Gastrocnemius medialis (tissue), 4 donors: Measurements from ENCODE around the gene RAN. TPM values are rescaled to one million over a fixed set of nuclear protein-coding genes. Genes with fewer than 3 reads are reported as not detected.

Experiments
- ATAC-seq, 2 donors: fragments of 150-250 bp; one replicate each; pipeline ENCODE4 v1.9.1; 2016
- DNase-seq, 2 donors: peaks; one replicate each; pipeline ENCODE4 v3.0.0-alpha.2; 2019
- H3K27ac ChIP-seq, 4 donors: fragments of 200-600 bp; sonication (generic); 1 replicate in 1 of 4; 2 replicates in 3 of 4; pipeline ENCODE4 v1.5.1; 2016 to 2018; ENCODE audit warnings: mild to moderate bottlenecking in 2 of 4, moderate library complexity in 1 of 4
- H3K27me3 ChIP-seq, 3 donors: fragments of 200-600 bp; sonication (generic) in 2 of 3; 1 replicate in 1 of 3; 2 replicates in 2 of 3; pipeline versions ENCODE4 v1.5.1 to v1.6.0; 2016 to 2019; ENCODE audit warnings: mild to moderate bottlenecking in 1 of 3, moderate library complexity in 1 of 3
- H3K36me3 ChIP-seq, 2 donors: fragments of 200-600 bp; sonication (generic) in 1 of 2; one replicate each; pipeline ENCODE4 v1.5.1; 2017 to 2018
- H3K4me1 ChIP-seq, 2 donors: fragments of 200-600 bp; sonication (generic) in 1 of 2; one replicate each; pipeline ENCODE4 v1.5.1; 2016 to 2017; ENCODE audit warnings: mild to moderate bottlenecking in 2 of 2
- H3K4me3 ChIP-seq, 4 donors: fragments of 200-600 bp; sonication (generic) in 3 of 4; 1 replicate in 1 of 4; 2 replicates in 3 of 4; pipeline ENCODE4 v1.5.1; 2016 to 2019; ENCODE audit warnings: mild to moderate bottlenecking in 2 of 4
- H3K9me3 ChIP-seq, 3 donors: fragments of 200-600 bp; sonication (generic) in 2 of 3; 1 replicate in 1 of 3; 2 replicates in 2 of 3; pipeline ENCODE4 v1.5.1; 2016 to 2019
- CTCF ChIP-seq, 5 experiments: fragments of 450-650 bp in 3 of 5; fragments of 200-600 bp in 2 of 5; sonication (generic) in 2 of 5; IDR thresholded peaks in 4 of 5; conservative IDR thresholded peaks in 1 of 5; 1 replicate in 4 of 5; 2 replicates in 1 of 5; pipeline ENCODE4 v1.5.1; 2016 to 2019; ENCODE audit warnings: antibody characterized with exemption in 5 of 5, mild to moderate bottlenecking in 3 of 5, moderate library complexity in 3 of 5
- POLR2A ChIP-seq, 2 donors: fragments of 450-650 bp; IDR thresholded peaks; one replicate each; pipeline ENCODE4 v1.6.1; 2017; ENCODE audit warnings: antibody characterized with exemption in 2 of 2, mild to moderate bottlenecking in 2 of 2, moderate library complexity in 2 of 2
- in situ Hi-C, 4 donors: fragments of 200-750 bp; cut with MboI; loops; one replicate each; pipeline versions ENCODE4 v1.15.0 to v1.8.0; 2017; ENCODE audit warnings: low sequenced_read_pairs in 4 of 4
- intact Hi-C: fragments of 100-400 bp; cut with DNase I; formaldehyde crosslinking; loops from one replicate; pipeline ENCODE4 v1.15.1; 2023; ENCODE audit warnings: low total_unique reads
- total RNA-seq, 4 donors: library from RNA; depleted of rRNA; stranded (reverse); fragments of >200 nt; gene quantifications; one replicate each; pipeline versions ENCODE4 v1.1.0 to v1.2.3, GENCODE V29; 2016

Gene RAN
- total RNA-seq, 4 donors from 2014 or later: 125 to 299 (median 197) TPM

- H3K27me3 ChIP-seq: no peaks in the 10 kb centered on the region
- H3K36me3 ChIP-seq: peaks cover 0 to 48% of the 10 kb centered on the region in 2 donors
- H3K9me3 ChIP-seq: no peaks in the 10 kb centered on the region
- H3K4me1 ChIP-seq: peaks cover 11 to 15% of the 10 kb centered on the region in 2 donors
- ATAC-seq (no peak), DNase-seq (no peak)
- TF ChIP-seq POLR2A (IDR thresholded peaks at IDR 0.05) (no peak), CTCF (IDR thresholded peaks at IDR 0.05 in 4 of 5, conservative IDR thresholded peaks at IDR 0.05 in 1 of 5) (no peak)
- in situ Hi-C loops (no loop called here), intact Hi-C loops (loop anchor here (10.0 kb wide), 1 partner anchor 1268 kb away; the partner anchor contains the start of genes DDX51 and NOC4L)
- H3K4me3 ChIP-seq: no peak overlapping the region
- no peak overlapping the region for H3K27ac ChIP-seq
Measured at GRCh38 chr12:130876758-130877157, 4.9 kb downstream of the RAN start.

GRCh38 chr12:130877333-130877732, 5.5 kb downstream of the RAN start:
- H3K4me3 ChIP-seq: no peak overlapping the region
- H3K9me3 ChIP-seq: no peaks in the 10 kb centered on the region
- in situ Hi-C loops: no loop called here
- no peaks in the 10 kb centered on the region for H3K27me3 ChIP-seq
- H3K36me3 ChIP-seq: peaks cover 0 to 48% of the 10 kb centered on the region in 2 donors
- TF ChIP-seq POLR2A (IDR thresholded peaks at IDR 0.05) (no peak), CTCF (IDR thresholded peaks at IDR 0.05 in 4 of 5, conservative IDR thresholded peaks at IDR 0.05 in 1 of 5) (no peak)
- no peak overlapping the region for H3K27ac ChIP-seq
- DNase-seq (no peak), ATAC-seq (no peak)
- intact Hi-C loops: loop anchor here (10.0 kb wide), 1 partner anchor 1267 kb away; the partner anchor contains the start of genes DDX51 and NOC4L
- H3K4me1 ChIP-seq: peaks cover 11 to 15% of the 10 kb centered on the region in 2 donors

- Histone ChIP-seq H3K27me3 (no peaks in the 10 kb centered on the region), H3K36me3 (peaks cover 0 to 40% of the 10 kb centered on the region in 2 donors), H3K4me1 (peaks cover 2 to 5% of the 10 kb centered on the region in 2 donors), H3K27ac (no peak overlapping the region), H3K4me3 (no peak overlapping the region), H3K9me3 (no peaks in the 10 kb centered on the region)
- TF ChIP-seq CTCF (IDR thresholded peaks at IDR 0.05 in 4 of 5, conservative IDR thresholded peaks at IDR 0.05 in 1 of 5): no peak
- TF ChIP-seq POLR2A (IDR thresholded peaks at IDR 0.05): no peak
- in situ Hi-C loops (no loop called here), intact Hi-C loops (loop anchor here (10.0 kb wide), 1 partner anchor 1266 kb away; the partner anchor contains the start of genes DDX51 and NOC4L)
- no peak for DNase-seq
- ATAC-seq: no peak
Measured at GRCh38 chr12:130878193-130879185, 6.6 kb downstream of the RAN start.

- Histone ChIP-seq H3K27ac (no peak overlapping the region), H3K4me1 (no peaks in the 10 kb centered on the region), H3K4me3 (no peak overlapping the region), H3K36me3 (peaks cover 0 to 32% of the 10 kb centered on the region in 2 donors), H3K27me3 (no peaks in the 10 kb centered on the region), H3K9me3 (no peaks in the 10 kb centered on the region)
- in situ Hi-C loops: no loop called here
- ATAC-seq (no peak), DNase-seq (no peak)
- intact Hi-C loops: loop anchor here (10.0 kb wide), 1 partner anchor 1266 kb away; the partner anchor contains the start of genes DDX51 and NOC4L
- TF ChIP-seq CTCF (IDR thresholded peaks at IDR 0.05 in 4 of 5, conservative IDR thresholded peaks at IDR 0.05 in 1 of 5) (no peak), POLR2A (IDR thresholded peaks at IDR 0.05) (no peak)
Measured at GRCh38 chr12:130879212-130879686, 7.4 kb downstream of the RAN start.
